ENCODE data around the gene UBE2S. TPM values are rescaled to one million over a fixed set of nuclear protein-coding genes. Genes with fewer than 3 reads are reported as not detected.

The UBE2S gene
- total RNA-seq, 1 donor from 2014 or later, result 34.6 TPM

DNA sequence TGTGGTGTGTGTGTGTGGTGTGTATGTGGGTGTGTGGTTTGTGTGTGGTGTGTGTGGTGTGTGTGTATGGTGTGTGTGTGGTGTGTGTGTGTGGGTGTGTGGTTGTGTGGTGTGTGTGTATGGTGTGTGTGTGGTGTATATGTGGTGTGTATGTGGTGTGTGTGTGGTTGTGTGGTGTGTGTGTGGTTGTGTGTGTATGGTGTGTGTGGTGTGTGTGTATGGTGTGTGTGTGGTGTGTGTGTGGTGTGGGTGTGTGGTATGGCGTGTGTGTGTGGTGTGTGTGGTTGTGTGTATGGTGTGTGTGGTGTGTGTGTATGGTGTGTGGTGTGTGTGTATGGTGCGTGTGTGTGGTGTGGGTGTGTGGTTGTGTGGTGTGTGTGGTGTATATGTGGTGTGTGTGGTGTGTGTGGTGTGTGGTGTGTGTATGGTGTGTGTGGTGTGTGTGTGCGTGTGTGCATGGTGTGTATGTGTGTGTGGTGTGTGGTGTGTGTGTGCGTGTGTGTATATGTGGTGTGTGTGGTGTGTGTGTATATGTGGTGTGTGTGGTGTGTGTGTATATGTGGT lies 26.9 kb upstream of the UBE2S start:
- Mint-ChIP-seq H3K4me3 (no peak overlapping the region), H3K4me1 (no peaks in the 10 kb centered on the region), H3K27me3 (peaks cover 48% of the 10 kb centered on the region), H3K27ac (no peak overlapping the region), H3K9me3 (no peaks in the 10 kb centered on the region), H3K36me3 (ENCODE audit: low read depth) (no peaks in the 10 kb centered on the region)
- CTCF ChIA-PET, result no interaction called here
- TF ChIP-seq, protein P1, sequence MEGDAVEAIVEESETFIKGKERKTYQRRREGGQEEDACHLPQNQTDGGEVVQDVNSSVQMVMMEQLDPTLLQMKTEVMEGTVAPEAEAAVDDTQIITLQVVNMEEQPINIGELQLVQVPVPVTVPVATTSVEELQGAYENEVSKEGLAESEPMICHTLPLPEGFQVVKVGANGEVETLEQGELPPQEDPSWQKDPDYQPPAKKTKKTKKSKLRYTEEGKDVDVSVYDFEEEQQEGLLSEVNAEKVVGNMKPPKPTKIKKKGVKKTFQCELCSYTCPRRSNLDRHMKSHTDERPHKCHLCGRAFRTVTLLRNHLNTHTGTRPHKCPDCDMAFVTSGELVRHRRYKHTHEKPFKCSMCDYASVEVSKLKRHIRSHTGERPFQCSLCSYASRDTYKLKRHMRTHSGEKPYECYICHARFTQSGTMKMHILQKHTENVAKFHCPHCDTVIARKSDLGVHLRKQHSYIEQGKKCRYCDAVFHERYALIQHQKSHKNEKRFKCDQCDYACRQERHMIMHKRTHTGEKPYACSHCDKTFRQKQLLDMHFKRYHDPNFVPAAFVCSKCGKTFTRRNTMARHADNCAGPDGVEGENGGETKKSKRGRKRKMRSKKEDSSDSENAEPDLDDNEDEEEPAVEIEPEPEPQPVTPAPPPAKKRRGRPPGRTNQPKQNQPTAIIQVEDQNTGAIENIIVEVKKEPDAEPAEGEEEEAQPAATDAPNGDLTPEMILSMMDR (IDR thresholded peaks at IDR 0.05), result no peak
- DNase-seq (no peak), ATAC-seq (ENCODE audit: low read depth) (no peak)
- intact Hi-C loops (cut with micrococcal nuclease), result no loop called here
- POLR2A ChIA-PET, result no interaction called here

DNA sequence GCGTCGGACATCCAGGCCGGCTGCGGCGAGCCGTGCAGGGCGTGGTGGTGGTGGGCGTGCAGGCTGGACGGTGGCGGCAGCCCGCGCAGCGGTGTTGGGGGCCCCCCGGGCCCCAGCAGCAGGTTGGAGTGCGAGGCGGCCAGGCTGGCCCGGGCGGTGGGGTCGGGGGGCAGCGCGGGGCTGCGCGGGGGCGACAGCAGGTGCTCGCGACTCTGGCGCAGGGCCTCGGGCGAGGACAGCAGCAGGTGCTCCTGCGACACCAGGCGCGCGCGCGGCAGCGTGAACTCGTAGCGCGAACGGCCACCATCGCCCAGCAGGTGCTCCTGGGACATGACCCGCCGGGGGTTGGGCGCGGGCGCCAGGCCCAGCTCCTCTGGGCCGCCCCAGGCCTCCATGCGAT lies 25.7 kb upstream of the UBE2S start:
- intact Hi-C loops (cut with micrococcal nuclease), result no loop called here
- H3K9me3 Mint-ChIP-seq, result no peaks in the 10 kb centered on the region
- ATAC-seq (ENCODE audit: low read depth) (no peak), DNase-seq (no peak)
- ChIA-PET POLR2A (no interaction called here), CTCF (no interaction called here)
- H3K4me1 Mint-ChIP-seq, result no peaks in the 10 kb centered on the region
- H3K4me3 Mint-ChIP-seq, result no peak overlapping the region
- H3K27ac Mint-ChIP-seq, result no peak overlapping the region
- peaks cover 45% of the 10 kb centered on the region for H3K27me3 Mint-ChIP-seq
- no peaks in the 10 kb centered on the region for H3K36me3 Mint-ChIP-seq (ENCODE audit: low read depth)
- TF ChIP-seq, protein P1 (IDR thresholded peaks at IDR 0.05), result no peak

DNA sequence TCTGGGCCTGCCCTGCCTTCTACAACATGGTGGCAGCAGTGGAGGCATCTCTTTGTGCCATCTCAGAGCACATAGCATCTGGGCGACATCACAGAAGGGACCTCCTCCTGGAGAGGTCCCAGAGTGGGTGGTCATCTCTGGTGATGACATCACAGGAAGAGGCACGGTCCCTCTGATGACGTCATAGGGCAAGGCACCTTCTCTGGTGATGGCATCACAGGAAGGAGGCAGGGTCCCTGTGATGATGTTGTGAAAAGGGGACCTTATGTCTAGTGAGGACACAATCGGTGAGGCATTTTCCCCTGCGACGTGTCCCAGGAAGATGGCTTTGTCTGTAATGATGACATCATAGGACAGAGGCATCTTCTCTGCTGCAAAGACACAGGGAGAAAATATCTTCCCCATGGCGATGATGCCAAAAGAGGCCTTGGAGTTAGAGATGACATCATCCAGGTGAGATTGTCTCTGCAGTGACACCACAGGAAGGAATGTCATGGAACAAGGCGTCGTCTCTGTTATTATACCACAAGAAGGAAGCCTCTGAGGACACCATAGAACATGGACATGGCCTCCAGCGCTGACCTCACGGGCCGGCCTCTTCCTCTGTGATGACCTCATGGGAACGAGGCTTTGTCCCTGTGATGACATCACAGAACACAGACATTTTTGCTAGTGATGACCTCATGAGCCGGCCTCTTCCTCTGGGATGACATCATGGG lies 24.8 kb upstream of the UBE2S start:
- Mint-ChIP-seq H3K9me3 (no peaks in the 10 kb centered on the region), H3K27me3 (peaks cover 42% of the 10 kb centered on the region), H3K4me1 (no peaks in the 10 kb centered on the region), H3K27ac (no peak overlapping the region), H3K4me3 (no peak overlapping the region), H3K36me3 (ENCODE audit: low read depth) (no peaks in the 10 kb centered on the region)
- POLR2A ChIA-PET, result no interaction called here
- intact Hi-C loops (cut with micrococcal nuclease), result no loop called here
- no peak for DNase-seq
- CTCF ChIA-PET, result no interaction called here
- TF ChIP-seq, protein P1 (IDR thresholded peaks at IDR 0.05), result no peak
- ATAC-seq (ENCODE audit: low read depth), result no peak

DNA sequence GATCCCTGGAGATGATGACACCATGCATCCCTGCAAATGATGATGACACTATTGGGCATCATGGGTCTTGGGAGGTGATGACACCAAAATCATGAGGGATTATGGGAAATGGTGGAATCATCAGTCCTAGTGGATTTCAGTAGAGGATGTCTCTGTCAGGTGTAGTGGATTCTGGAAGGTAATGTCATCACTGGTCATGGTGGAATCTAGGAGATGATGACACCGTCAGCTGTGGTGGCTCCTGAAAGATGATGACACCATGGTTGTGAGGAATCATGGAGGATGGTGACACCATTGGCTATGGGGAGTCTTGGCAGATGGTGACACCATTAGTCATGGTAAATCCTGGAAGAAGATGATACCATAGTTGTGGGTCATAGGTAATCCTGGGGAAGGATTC lies 23.6 kb upstream of the UBE2S start:
- H3K27ac Mint-ChIP-seq, result no peak overlapping the region
- no peak for ATAC-seq (ENCODE audit: low read depth)
- no peaks in the 10 kb centered on the region for H3K9me3 Mint-ChIP-seq
- CTCF ChIA-PET, result no interaction called here
- POLR2A ChIA-PET, result no interaction called here
- no peak overlapping the region for H3K4me3 Mint-ChIP-seq
- TF ChIP-seq, protein P1 (IDR thresholded peaks at IDR 0.05), result no peak
- no peaks in the 10 kb centered on the region for H3K36me3 Mint-ChIP-seq (ENCODE audit: low read depth)
- intact Hi-C loops (cut with micrococcal nuclease), result no loop called here
- peaks cover 35% of the 10 kb centered on the region for H3K27me3 Mint-ChIP-seq
- no peaks in the 10 kb centered on the region for H3K4me1 Mint-ChIP-seq
- DNase-seq, result no peak

DNA sequence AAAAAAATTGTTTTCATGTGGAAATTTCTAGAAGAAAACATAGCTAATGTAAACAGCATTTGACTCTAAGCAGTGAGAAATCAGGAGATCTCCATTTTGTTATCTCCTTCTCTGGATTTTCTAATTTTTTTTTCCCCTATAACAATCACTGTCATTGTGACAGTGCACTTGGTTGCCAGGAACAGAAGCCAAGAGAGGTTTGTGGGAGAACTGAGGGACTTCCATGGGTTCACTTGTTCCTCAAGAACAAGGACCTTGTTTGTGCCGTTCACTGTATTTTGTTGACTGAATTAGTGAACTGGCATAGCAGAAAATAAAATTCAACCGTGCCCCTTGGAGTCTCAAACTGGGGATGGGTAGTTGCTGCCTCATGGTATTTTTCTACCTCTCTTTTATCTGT lies 18.5 kb upstream of the UBE2S start:
- intact Hi-C loops (cut with micrococcal nuclease), result no loop called here
- no peaks in the 10 kb centered on the region for H3K4me1 Mint-ChIP-seq
- H3K36me3 Mint-ChIP-seq (ENCODE audit: low read depth), result no peaks in the 10 kb centered on the region
- DNase-seq (no peak), ATAC-seq (ENCODE audit: low read depth) (no peak)
- TF ChIP-seq, protein P1 (IDR thresholded peaks at IDR 0.05), result no peak
- H3K27ac Mint-ChIP-seq, result no peak overlapping the region
- H3K4me3 Mint-ChIP-seq, result no peak overlapping the region
- H3K9me3 Mint-ChIP-seq, result no peaks in the 10 kb centered on the region
- CTCF ChIA-PET, result interaction anchor here (0.7 kb wide), 1 partner anchor 10 kb away, joined by 3 read pairs; no protein-coding TSS in a partner anchor
- H3K27me3 Mint-ChIP-seq, result peaks cover 36% of the 10 kb centered on the region
- POLR2A ChIA-PET, result no interaction called here

Measured in activated B cell treated with CpG ODN at 0.5 μM for 24 hours (primary cell).